Thyroid gland (tissue), 4 donors: Measurements from ENCODE around the gene LTA4H. TPM values are rescaled to one million over a fixed set of nuclear protein-coding genes. Genes with fewer than 3 reads are reported as not detected.

Experiments used
- DNase-seq, 2 donors: peaks; one replicate each; pipeline ENCODE4 v3.0.0-alpha.2; 2019
- H3K27ac ChIP-seq, 3 donors: fragments of 200-600 bp; sonication (generic); 1 replicate in 2 of 3; 2 replicates in 1 of 3; pipeline ENCODE4 v1.5.1; 2016 to 2019; ENCODE audit warnings: mild to moderate bottlenecking in 1 of 3, moderate library complexity in 1 of 3
- H3K27me3 ChIP-seq: fragments of 200-600 bp; sonication (generic); one replicate; pipeline ENCODE4 v1.5.1; 2019
- H3K36me3 ChIP-seq, 2 donors: fragments of 200-600 bp; sonication (generic); one replicate each; pipeline ENCODE4 v1.5.1; 2016 to 2019
- H3K4me1 ChIP-seq, 2 donors: fragments of 200-600 bp; sonication (generic); one replicate each; pipeline ENCODE4 v1.5.1; 2017 to 2019
- H3K4me3 ChIP-seq, 3 donors: fragments of 200-600 bp; sonication (generic); replicated peaks in 1 of 3; 1 replicate in 2 of 3; 2 replicates in 1 of 3; pipeline ENCODE4 v1.5.1; 2016; ENCODE audit warnings: mild to moderate bottlenecking in 1 of 3
- H3K9me3 ChIP-seq: fragments of 200-600 bp; sonication (generic); one replicate; pipeline ENCODE4 v1.5.1; 2017
- POLR2A ChIP-seq, 2 donors: fragments of 450-650 bp; IDR thresholded peaks; one replicate each; pipeline ENCODE4 v1.6.1; 2017; ENCODE audit warnings: antibody characterized with exemption in 2 of 2, mild to moderate bottlenecking in 2 of 2, moderate library complexity in 1 of 2
- WGBS, 2 donors: methylation state at CpG; one replicate each; pipeline ENCODE4 v1.1.5; 2017; 5-methylcytosine and 5-hydroxymethylcytosine counted together
- intact Hi-C: fragments of 100-400 bp; cut with DNase I; formaldehyde crosslinking; loops from one replicate; pipeline ENCODE4 v1.15.1; 2023
- total RNA-seq, 4 donors: library from RNA; depleted of rRNA; stranded (reverse); fragments of >200 nt; gene quantifications; one replicate each; pipeline ENCODE4 v1.2.3, GENCODE V29; 2016
- TF ChIP-seq, protein P1 (sequence below), 6 experiments: fragments of 200-600 bp in 3 of 6; fragments of 450-650 bp in 3 of 6; sonication (generic) in 3 of 6; IDR thresholded peaks; one replicate each; pipeline ENCODE4 v1.5.1; 2016 to 2019; ENCODE audit warnings: antibody characterized with exemption in 6 of 6, mild to moderate bottlenecking in 2 of 6, inconsistent platforms in 1 of 6, moderate library complexity in 1 of 6

LTA4H gene
- total RNA-seq, 4 donors from 2014 or later, result 70.1 to 102 (median 75.0) TPM

DNA sequence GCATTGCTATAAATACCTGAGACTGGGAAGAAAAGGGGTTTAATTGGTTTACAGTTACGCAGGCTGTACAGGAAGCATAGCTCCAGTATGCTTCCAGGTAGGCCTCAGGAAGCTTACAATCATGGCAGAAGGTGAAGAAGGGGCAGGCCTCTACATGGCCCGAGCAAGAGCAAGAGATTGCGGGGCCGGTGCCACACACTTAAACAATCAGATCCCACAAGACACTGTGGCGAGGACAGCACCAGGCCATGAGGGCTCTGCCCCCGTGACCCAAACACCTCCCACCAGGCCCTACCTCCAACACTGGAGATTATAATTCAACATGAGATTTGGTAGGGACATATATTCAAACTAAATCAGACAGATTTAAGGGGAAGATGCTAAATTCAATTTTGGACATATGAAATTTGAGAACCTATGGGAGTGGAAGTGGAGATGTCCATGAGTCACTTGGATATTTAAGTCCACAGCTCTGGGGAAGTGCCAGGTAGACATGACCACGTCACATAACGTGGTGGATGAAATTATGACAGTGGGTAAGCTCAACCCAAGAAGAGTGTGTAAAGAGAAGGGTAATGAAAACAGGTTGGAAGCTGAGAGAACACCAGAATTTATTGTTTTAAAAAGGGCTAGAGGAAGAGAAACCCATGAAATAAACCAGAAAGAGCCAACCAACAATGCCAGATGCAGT is 1.5 kb upstream of the LTA4H start:
- Histone ChIP-seq H3K9me3 (no peaks in the 10 kb centered on the region), H3K27ac (no peak overlapping the region), H3K27me3 (no peaks in the 10 kb centered on the region), H3K36me3 (no peaks in the 10 kb centered on the region), H3K4me3 (no peak overlapping the region), H3K4me1 (peaks cover 14 to 17% of the 10 kb centered on the region in 2 donors)
- 89 to 95% methylated on average over 7 to 8 of the region's 8 CpGs for WGBS, 2 donors
- no peak for DNase-seq
- intact Hi-C loops, result no loop called here
- TF ChIP-seq, protein P1, sequence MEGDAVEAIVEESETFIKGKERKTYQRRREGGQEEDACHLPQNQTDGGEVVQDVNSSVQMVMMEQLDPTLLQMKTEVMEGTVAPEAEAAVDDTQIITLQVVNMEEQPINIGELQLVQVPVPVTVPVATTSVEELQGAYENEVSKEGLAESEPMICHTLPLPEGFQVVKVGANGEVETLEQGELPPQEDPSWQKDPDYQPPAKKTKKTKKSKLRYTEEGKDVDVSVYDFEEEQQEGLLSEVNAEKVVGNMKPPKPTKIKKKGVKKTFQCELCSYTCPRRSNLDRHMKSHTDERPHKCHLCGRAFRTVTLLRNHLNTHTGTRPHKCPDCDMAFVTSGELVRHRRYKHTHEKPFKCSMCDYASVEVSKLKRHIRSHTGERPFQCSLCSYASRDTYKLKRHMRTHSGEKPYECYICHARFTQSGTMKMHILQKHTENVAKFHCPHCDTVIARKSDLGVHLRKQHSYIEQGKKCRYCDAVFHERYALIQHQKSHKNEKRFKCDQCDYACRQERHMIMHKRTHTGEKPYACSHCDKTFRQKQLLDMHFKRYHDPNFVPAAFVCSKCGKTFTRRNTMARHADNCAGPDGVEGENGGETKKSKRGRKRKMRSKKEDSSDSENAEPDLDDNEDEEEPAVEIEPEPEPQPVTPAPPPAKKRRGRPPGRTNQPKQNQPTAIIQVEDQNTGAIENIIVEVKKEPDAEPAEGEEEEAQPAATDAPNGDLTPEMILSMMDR (IDR thresholded peaks at IDR 0.05), result no peak
- TF ChIP-seq POLR2A (IDR thresholded peaks at IDR 0.05), result no peak

- H3K4me3 ChIP-seq, result peak overlapping the region; percentile 67 to 75 (median 74)
- intact Hi-C loops, result no loop called here
- no peaks in the 10 kb centered on the region for H3K9me3 ChIP-seq
- peaks cover 14 to 17% of the 10 kb centered on the region in 2 donors for H3K4me1 ChIP-seq
- 3 to 4% methylated on average over 25 of the region's 25 CpGs for WGBS, 2 donors
- peak overlapping the region; percentile 74 to 87 (median 87) for H3K27ac ChIP-seq
- H3K27me3 ChIP-seq, result no peaks in the 10 kb centered on the region
- TF ChIP-seq POLR2A (IDR thresholded peaks at IDR 0.05), result no peak
- TF ChIP-seq, protein P1 (IDR thresholded peaks at IDR 0.05), result no peak
- DNase-seq, result peak; percentile 50 to 52
- H3K36me3 ChIP-seq, result no peaks in the 10 kb centered on the region
Measured at GRCh38 chr12:96034621-96035282, 635 bp downstream of the LTA4H start.

DNA sequence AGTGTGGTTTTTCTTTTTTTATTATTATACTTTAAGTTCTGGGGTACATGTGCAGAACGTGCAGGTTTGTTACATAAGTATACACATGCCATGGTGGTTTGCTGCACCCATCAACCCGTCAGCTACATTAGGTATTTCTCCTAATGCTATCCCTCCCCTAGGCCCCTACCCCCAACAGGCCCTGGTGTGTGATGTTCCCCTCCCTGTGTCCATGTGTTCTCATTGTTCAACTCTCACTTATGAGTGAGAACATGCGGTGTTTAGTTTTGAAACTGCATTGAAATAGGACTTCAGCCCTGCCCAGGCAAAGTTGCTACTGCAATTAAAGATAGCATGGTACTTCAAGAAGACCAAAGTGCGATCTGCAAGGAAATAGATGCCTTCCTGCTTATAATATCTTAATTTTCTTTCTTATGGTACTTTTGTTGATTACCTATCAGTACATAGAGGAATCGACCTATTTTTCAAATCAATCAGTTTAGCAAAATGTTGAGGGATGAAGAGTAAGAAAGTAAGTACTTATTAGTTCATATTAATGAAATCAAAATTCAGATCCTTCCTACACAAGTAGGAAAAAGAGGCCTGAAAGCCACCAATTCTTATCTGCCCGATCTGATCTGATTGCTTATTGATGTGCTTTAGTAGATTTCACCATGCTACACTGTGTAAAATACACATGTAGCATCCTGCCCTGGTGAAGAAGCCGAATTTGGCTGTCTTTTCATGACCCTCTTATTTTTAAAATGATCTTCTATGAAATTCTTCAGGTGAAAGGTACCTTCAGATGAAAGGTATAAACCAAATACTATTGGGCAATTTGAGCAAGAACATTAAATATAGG is 1.6 kb downstream of the LTA4H start:
- no peak for DNase-seq
- H3K27me3 ChIP-seq, result no peaks in the 10 kb centered on the region
- TF ChIP-seq, protein P1 (IDR thresholded peaks at IDR 0.05), result no peak
- no peak for TF ChIP-seq POLR2A (IDR thresholded peaks at IDR 0.05)
- H3K27ac ChIP-seq, result peak overlapping the region in 1 of 3 donors; percentile 87
- peaks cover 14 to 17% of the 10 kb centered on the region in 2 donors for H3K4me1 ChIP-seq
- no peaks in the 10 kb centered on the region for H3K9me3 ChIP-seq
- WGBS, 2 donors, result 73 to 74% methylated on average over 7 of the region's 7 CpGs
- H3K36me3 ChIP-seq, result no peaks in the 10 kb centered on the region
- intact Hi-C loops, result no loop called here
- H3K4me3 ChIP-seq, result no peak overlapping the region

- H3K36me3 ChIP-seq, result no peaks in the 10 kb centered on the region
- no peak for TF ChIP-seq POLR2A (IDR thresholded peaks at IDR 0.05)
- TF ChIP-seq, protein P1 (IDR thresholded peaks at IDR 0.05), result no peak
- no peaks in the 10 kb centered on the region for H3K9me3 ChIP-seq
- intact Hi-C loops, result no loop called here
- H3K27ac ChIP-seq, result no peak overlapping the region
- no peaks in the 10 kb centered on the region for H3K27me3 ChIP-seq
- H3K4me1 ChIP-seq, result peaks cover 14 to 17% of the 10 kb centered on the region in 2 donors
- no peak overlapping the region for H3K4me3 ChIP-seq
- DNase-seq, result no peak
- 91 to 94% methylated on average over 2 of the region's 2 CpGs for WGBS, 2 donors
Measured at GRCh38 chr12:96029826-96030225, 5.6 kb downstream of the LTA4H start.
